NCI-H526 treated with DMSO at 0.1 percent for 48 hours (cell line): ENCODE data around the gene SUN3.
"Not testable (repeated sequence)": the region's sequence is repeated elsewhere in the genome, so short reads cannot be mapped to it uniquely, and the experiment has no call there.

Experiments
- DNase-seq: peaks from one replicate; lab custom pipeline; 2025; lab: John Stamatoyannopoulos, UW

SUN3 gene

DNA sequence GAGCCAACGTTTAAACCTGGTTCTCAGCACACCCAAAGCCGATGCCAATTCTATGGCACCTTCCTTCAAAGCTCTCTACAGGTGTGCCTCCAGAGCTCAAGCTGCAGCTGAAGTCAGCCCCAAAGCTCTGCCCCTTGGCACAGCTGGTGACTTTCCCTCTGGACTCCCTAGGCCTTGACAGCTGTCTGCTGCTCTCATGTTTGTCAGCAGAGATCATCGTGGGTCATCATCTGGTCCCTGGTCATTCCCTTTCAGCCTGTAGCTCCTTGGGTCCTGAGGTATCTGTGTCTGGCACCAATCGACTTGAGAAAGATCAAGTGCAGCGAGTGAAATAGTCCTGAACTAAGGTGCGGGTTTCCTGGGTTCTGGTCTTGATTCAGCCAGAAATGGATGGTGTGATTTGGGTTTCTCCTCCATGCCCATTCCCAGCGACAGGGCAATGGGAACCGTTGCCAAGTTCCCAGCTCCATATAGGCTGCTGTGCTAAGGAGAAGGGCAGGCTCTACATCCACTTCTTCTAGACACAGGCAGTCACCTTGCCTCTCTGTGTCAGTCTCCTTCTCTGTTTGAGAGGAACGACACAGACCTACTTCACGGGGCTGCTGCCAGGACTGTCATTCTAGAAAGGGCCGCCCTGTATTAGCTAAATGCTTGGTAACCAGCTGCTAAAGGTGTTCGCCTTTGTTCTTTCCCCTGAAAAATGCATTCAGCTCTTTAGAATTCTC, 84.2 kb downstream of the SUN3 start:
- DNase-seq, result no peak

DNA sequence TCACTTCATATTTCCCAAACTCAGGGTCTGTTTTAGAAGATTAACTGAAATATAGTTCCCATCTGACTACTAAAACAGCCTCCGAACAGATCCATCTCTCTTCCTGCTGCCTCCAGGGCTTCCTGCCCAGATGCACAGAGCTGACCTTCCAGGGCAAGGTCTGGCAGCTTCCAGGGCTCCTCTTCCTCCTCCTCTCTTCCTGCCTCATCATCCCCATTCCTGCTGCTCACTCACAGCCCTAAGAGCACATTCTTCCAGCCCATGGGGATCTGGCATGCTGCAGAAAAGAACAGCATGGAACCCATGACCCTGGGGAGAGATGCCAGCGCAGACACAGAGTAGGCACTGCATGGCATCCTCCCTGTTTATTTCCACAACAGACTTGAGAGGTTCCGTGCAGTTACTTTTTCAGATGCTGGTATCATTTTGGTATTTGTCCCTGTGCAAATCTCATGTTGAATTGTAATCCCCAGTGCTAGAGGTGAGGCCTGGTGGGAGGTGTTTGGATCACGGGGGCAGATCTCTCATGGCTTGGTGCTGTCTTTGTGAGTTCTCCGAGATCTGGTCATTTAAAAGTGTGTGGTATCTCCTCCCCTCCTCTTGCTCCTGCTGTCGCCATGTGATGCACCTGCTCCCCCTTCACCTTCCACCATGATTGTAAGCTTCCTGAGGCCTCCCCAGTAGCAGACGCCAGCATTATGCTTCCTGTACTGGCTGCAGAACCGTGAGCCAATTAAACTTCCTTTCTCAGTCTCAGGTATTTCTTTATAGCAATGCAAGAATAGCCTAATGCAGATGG, 85.0 kb downstream of the SUN3 start:
- no peak for DNase-seq

DNA sequence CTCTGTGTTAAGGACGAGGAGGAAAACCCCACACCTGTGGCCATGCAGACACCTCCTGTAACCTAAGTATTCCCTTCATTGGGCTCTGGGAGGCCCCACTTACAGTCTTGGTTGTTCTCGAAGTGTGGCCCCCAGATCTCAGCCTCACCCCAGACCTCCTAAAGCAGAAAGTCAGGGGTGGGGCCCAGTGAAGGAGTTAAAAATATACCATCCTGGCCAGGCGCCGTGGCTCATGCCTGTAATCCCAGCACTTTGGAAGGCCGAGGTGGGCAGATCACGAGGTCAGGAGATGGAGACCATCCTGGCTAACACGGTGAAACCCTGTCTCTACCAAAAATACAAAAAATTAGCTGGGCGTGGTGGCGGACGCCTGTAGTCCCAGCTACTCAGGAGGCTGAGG, 86.3 kb downstream of the SUN3 start:
- not testable (repeated sequence) for DNase-seq

GRCh38 chr7:47942132-47942531, 86.8 kb downstream of the SUN3 start:
- DNase-seq, result no peak

GRCh38 chr7:47941136-47941844, 87.6 kb downstream of the SUN3 start:
- DNase-seq, result no peak

DNA sequence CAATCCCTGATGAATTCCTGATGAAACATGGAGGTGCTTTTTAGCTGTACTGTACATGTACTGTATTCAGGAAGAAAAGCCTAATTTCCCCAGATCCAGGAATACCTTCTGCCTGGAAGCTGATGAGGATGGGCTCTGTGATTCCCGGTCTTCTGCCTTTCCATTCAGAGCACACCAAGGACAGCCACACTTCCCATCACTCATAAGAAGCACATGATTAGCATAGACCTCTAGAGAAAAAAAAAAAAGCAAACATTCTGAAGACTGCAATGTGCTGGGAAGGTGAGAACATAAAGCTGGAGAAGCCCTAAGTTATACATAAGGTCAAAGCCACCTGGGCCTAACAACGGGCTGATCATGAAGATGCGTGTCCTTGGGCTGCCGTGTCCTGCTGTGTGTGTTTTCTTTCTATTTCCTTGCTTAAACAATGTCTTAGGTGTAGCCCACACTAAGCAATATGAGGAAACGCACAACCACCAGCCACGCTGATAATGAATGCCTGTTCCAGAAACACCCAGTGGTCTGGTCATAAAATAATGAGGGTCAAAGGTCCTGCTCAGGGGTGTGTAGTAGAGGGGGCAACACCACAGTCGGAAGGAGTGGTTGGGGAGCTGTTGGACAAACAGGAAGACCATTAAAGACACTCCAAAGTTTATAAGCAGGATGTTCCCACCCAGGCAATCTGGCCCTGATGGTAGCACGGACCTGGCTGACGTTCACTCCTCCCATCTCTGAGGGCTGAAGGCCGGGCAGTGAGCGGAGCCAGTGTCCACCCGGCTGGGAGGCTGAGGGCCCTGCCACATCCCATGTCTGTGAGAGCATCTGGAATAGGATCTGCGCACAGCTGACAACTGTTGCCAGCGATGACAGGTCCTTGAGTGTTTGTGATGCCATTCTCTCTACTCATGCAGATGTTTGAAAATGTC, 88.6 kb downstream of the SUN3 start:
- DNase-seq, result no peak

DNA sequence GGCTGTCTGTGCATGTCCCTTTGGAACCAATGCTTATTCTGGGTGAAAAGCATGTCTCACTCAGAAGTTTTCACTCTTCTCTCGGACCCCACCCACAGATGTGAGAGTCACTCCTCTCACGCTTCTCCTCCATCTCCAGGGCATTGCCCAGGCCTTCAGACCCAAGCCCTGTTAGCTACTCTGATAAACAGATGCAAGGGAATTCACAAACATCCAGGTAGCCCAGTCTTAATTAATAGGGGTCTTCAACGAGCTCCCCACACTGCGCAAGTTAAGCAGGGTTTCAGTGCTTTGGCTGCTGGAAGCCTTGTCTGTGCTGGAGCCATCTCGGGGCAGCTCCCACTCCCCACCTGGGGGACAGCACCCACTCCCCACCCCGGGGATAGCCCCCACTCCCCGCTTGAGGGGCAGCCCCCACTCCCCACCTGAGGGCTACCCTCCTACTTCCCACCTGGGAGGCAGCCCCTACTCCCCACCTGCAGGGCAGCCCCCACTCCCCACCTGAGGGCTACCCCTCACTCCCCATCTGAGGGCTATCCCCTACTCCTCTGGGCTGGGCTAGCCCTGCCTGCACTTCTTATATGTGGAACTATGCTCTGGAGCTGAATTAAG, 89.4 kb downstream of the SUN3 start:
- DNase-seq, result no peak

DNA sequence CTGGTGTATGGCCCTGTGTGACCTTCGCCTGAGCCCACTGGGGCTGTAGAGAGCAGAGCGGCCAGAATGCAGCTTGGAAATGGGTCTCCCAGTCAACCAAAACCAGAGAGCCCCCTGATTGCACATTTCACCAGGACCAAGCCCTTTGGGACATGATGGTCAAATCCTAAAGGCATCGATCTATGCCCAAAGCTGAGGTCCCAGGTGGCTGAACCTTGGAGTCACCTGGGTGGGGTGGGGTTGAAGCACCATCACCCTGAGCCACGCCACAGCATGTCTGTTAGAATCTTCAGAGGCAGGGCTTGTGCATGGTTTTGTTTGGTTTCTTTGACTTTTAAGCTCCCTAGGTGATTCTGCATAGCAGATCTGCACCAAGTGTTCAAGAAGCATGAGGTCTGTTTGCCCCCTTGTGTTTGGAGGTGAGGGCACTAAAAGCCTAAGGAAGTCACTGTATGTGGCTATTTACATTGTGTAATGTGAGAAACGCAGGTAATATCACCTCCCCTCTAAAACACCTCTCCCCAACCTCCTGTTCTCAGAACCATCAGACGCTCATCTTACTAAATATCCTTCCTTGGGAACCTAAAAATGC, 90.2 kb downstream of the SUN3 start:
- DNase-seq, result no peak

GRCh38 chr7:47937711-47938573, 91.0 kb downstream of the SUN3 start:
- DNase-seq, result no peak
